Transverse colon (tissue), 4 donors: ENCODE data around the gene RPS6KA5. TPM values are rescaled to one million over a fixed set of nuclear protein-coding genes. Genes with fewer than 3 reads are reported as not detected.

Source experiments
- DNase-seq: peaks from one replicate; pipeline ENCODE4 v3.0.0-alpha.2; 2019
- H3K27ac ChIP-seq, 4 donors: fragments of 200-600 bp; sonication (generic); 2 replicates each; pipeline ENCODE4 v1.5.1; 2016 to 2018; ENCODE audit warnings: inconsistent platforms in 4 of 4
- H3K27me3 ChIP-seq: fragments of 200-600 bp; sonication (generic); 2 replicates; pipeline ENCODE4 v1.5.1; 2017; ENCODE audit warnings: inconsistent platforms
- H3K36me3 ChIP-seq, 4 donors: fragments of 200-600 bp; sonication (generic); 2 replicates each; pipeline ENCODE4 v1.5.1; 2017 to 2019; ENCODE audit warnings: inconsistent platforms in 4 of 4
- H3K4me1 ChIP-seq, 4 donors: fragments of 200-600 bp; sonication (generic); 2 replicates each; pipeline ENCODE4 v1.5.1; 2017 to 2020; ENCODE audit warnings: inconsistent platforms in 4 of 4
- H3K4me3 ChIP-seq, 4 donors: fragments of 200-600 bp; sonication (generic); 1 replicate in 1 of 4; 2 replicates in 3 of 4; pipeline versions ENCODE4 v1.5.1 to v1.6.1; 2017 to 2019; ENCODE audit warnings: inconsistent platforms in 4 of 4
- H3K9me3 ChIP-seq, 2 donors: fragments of 200-600 bp; sonication (generic); 2 replicates each; pipeline ENCODE4 v1.5.1; 2017 to 2019; ENCODE audit warnings: inconsistent platforms in 2 of 2
- CTCF ChIP-seq, 5 experiments: fragments of 200-600 bp in 3 of 5; fragments of 450-650 bp in 2 of 5; sonication (generic) in 3 of 5; IDR thresholded peaks; 1 replicate in 2 of 5; 2 replicates in 3 of 5; pipeline ENCODE4 v1.5.1; 2016 to 2017; ENCODE audit warnings: antibody characterized with exemption in 5 of 5, inconsistent platforms in 3 of 5, mild to moderate bottlenecking in 2 of 5, moderate library complexity in 1 of 5
- EP300 ChIP-seq: sonication (generic); formaldehyde crosslinking; IDR thresholded peaks from one replicate; pipeline ENCODE4 v1.6.1; 2017; ENCODE audit warnings: antibody characterized with exemption, low read depth
- POLR2A ChIP-seq: fragments of 450-650 bp; IDR thresholded peaks from one replicate; pipeline ENCODE4 v1.6.1; 2016; ENCODE audit warnings: antibody characterized with exemption, mild to moderate bottlenecking, moderate library complexity
- POLR2AphosphoS5 ChIP-seq, 3 donors: sonication (generic); formaldehyde crosslinking; IDR thresholded peaks; one replicate each; pipeline ENCODE4 v1.6.1; 2016; ENCODE audit warnings: antibody characterized with exemption in 3 of 3
- WGBS, 2 donors: methylation state at CpG; one replicate each; pipeline ENCODE4 v1.1.5; 2018; ENCODE audit warnings: low coverage in 1 of 2; 5-methylcytosine and 5-hydroxymethylcytosine counted together
- in situ Hi-C, 4 donors: fragments of 200-750 bp; cut with MboI; loops; one replicate each; pipeline versions ENCODE4 v1.15.0 to v1.15.1; 2017; ENCODE audit warnings: low sequenced_read_pairs in 3 of 4, low pct_ligation_motif_present in 1 of 4, low pct_unique_long_range_greater_than_20kb in 1 of 4
- intact Hi-C: fragments of 100-400 bp; cut with DNase I; formaldehyde crosslinking; loops from one replicate; pipeline ENCODE4 v1.15.1; 2023; ENCODE audit warnings: low total_unique reads
- total RNA-seq, 4 donors: library from RNA; depleted of rRNA; stranded (reverse); fragments of >200 nt; gene quantifications; one replicate each; pipeline ENCODE4 v1.1.0, GENCODE V29; 2016

Gene RPS6KA5
- total RNA-seq, 4 donors from 2014 or later, result 7.5 to 32.8 (median 28.0) TPM

DNA sequence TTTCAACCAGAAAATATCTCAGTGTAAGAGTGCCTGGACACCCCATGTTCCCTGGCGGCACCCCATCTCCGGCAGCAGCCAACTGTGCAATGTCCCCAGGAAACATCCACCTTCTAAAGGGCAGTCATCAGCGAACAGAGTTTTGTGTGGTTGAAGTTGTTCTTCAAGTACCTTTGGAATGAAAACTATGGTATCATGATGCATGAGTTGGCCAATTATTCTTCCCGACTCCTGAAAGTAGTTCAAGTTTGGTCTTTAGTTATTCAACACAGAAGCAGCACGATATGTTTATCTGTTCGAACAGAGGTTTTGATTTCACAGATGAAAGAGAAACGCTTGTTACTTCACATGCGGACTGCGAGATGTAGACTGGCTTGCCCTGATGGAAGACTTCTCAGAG is 223.1 kb downstream of the RPS6KA5 start:
- WGBS, 2 donors, result 93 to 100% methylated on average over 2 to 9 of the region's 9 CpGs
- no peak overlapping the region for H3K4me3 ChIP-seq
- in situ Hi-C loops (no loop called here), intact Hi-C loops (no loop called here)
- no peaks in the 10 kb centered on the region for H3K4me1 ChIP-seq
- TF ChIP-seq EP300 (no peak), POLR2A (no peak), POLR2AphosphoS5 (IDR thresholded peaks at IDR 0.05) (no peak), CTCF (IDR thresholded peaks at IDR 0.05) (no peak)
- DNase-seq, result no peak
- H3K27ac ChIP-seq, result no peak overlapping the region
- no peaks in the 10 kb centered on the region for H3K36me3 ChIP-seq
- no peaks in the 10 kb centered on the region for H3K27me3 ChIP-seq
- no peaks in the 10 kb centered on the region for H3K9me3 ChIP-seq

DNA sequence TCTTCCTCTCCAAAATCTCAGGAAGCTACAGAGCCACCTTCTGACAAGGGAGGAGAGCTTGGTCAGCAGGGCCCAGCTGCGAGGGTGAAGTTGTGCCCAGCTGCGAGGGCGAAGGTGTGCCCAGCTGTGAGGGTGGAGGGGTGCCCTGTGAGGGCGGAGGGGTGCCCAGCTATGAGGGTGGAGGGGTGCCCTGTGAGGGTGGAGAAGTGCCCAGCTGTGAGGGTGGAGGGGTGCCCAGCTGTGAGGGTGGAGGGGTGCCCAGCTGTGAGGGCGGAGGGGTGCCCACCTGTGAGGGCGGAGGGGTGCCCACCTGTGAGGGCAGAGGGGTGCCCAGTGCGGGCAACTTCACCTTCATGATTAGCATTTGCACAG is 223.8 kb downstream of the RPS6KA5 start:
- 61 to 80% methylated on average over 3 to 7 of the region's 7 CpGs for WGBS, 2 donors
- in situ Hi-C loops, result no loop called here
- Histone ChIP-seq H3K4me3 (no peak overlapping the region), H3K36me3 (no peaks in the 10 kb centered on the region), H3K27ac (no peak overlapping the region), H3K27me3 (no peaks in the 10 kb centered on the region), H3K4me1 (no peaks in the 10 kb centered on the region), H3K9me3 (no peaks in the 10 kb centered on the region)
- DNase-seq, result no peak
- intact Hi-C loops, result no loop called here
- no peak for TF ChIP-seq POLR2AphosphoS5 (IDR thresholded peaks at IDR 0.05)
- no peak for TF ChIP-seq CTCF (IDR thresholded peaks at IDR 0.05)
- TF ChIP-seq EP300, result no peak
- no peak for TF ChIP-seq POLR2A

DNA sequence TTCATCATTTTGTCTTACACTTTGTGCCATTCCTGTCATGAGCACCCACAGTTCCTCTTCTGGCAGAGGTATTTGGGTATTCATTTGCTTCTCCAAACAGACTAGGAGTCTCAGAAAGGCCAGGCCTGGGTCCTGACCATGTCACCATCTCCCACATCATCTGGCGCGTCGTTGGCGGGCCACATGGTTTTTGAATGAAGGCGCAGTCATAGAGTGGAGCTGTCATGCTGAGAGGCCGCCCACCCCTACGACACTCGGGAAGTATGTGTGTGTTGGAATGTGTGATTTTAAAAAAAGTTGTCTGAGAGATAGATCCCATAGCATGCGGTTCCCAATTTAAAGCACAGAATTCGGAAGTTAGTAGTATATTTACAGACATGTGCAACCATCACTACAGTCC is 228.6 kb downstream of the RPS6KA5 start:
- intact Hi-C loops, result no loop called here

GRCh38 chr14:90830931-90831701 is 229.3 kb downstream of the RPS6KA5 start:
- intact Hi-C loops, result no loop called here
- no peak overlapping the region for H3K27ac ChIP-seq
- DNase-seq, result no peak
- H3K4me1 ChIP-seq, result peaks cover 0 to 17% (median 11%) of the 10 kb centered on the region in 4 donors
- TF ChIP-seq POLR2A, result no peak
- no peak for TF ChIP-seq CTCF (IDR thresholded peaks at IDR 0.05)
- no peak for TF ChIP-seq POLR2AphosphoS5 (IDR thresholded peaks at IDR 0.05)
- TF ChIP-seq EP300, result no peak
- in situ Hi-C loops, result no loop called here
- H3K9me3 ChIP-seq, result no peaks in the 10 kb centered on the region
- no peak overlapping the region for H3K4me3 ChIP-seq
- WGBS, 2 donors, result 90 to 100% methylated on average over 5 to 26 of the region's 26 CpGs
- H3K36me3 ChIP-seq, result no peaks in the 10 kb centered on the region
- H3K27me3 ChIP-seq, result no peaks in the 10 kb centered on the region

More for the DNA sequence above, 228.6 kb downstream of the RPS6KA5 start:
- no peak for TF ChIP-seq POLR2A
- no peak for TF ChIP-seq POLR2AphosphoS5 (IDR thresholded peaks at IDR 0.05)
- no peak for TF ChIP-seq CTCF (IDR thresholded peaks at IDR 0.05)
- no peak for TF ChIP-seq EP300
- 91 to 97% methylated on average over 10 of the region's 10 CpGs for WGBS, 2 donors
- no peaks in the 10 kb centered on the region for H3K27me3 ChIP-seq
- no peak overlapping the region for H3K4me3 ChIP-seq
- peaks cover 0 to 17% (median 11%) of the 10 kb centered on the region in 4 donors for H3K4me1 ChIP-seq
- no peaks in the 10 kb centered on the region for H3K36me3 ChIP-seq
- in situ Hi-C loops, result no loop called here
- DNase-seq, result no peak
- no peak overlapping the region for H3K27ac ChIP-seq
- H3K9me3 ChIP-seq, result no peaks in the 10 kb centered on the region
